ENCODE data around the gene ZNRF1. TPM values are rescaled to one million over a fixed set of nuclear protein-coding genes. Genes with fewer than 3 reads are reported as not detected.

Gene ZNRF1
- total and polyA plus RNA-seq, 2 of the 4 experiments (the other 2 are of a cell fraction): 8.2 to 20.7 TPM

DNA sequence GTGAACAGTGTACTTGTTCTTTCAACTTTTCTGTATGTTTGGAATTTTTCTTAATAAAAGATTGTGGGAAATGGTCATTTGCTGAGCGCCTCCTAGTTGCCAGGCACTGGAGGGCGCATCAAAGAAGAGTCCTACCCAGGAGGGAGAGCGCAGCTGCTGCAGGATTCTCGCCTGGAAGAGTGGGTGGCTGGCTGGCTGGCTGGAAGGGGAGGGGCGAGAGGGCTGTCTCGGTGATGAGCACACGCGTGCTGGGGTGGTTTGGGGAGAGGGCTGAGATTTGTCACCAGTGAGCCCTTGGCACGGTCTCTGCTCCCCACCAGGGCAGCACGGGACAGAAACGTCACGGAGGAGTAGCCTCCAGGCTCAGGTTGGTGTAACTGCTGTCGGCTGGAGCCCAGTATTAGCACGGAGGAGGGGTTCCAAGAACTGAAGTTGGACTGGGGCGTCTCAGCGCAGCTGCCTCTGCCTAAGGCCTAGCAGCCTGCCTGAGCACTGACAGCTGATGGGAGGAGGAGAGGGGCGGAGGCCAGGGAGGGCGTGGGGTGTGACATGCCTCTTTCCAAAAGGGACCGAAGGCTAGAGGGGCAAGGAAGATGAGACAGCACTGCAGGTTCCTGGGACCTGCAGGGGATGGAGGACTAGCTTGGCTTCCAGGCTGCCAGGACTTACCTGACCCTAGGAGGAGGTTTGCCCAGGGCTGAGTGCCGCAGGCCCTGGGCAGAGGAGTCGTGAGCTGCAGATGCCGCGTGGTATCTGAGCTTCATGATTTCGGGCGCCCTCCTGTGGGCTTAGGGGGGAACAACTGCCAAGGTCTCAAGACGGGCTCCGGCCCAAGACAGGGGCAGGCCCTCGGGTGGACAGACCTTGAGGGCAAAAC is 112.1 kb downstream of the ZNRF1 start:
- H3K56ac ChIP-seq (ENCODE audit: extremely low read depth, insufficient read depth, low read length): no peak overlapping the region
- 2% methylated on average over 13 of the region's 28 CpGs; no CpG with 5 or more reads in 1 of the 2 experiments for WGBS, 2 experiments (ENCODE audit: extremely low coverage in 2 of 2, insufficient read length in 1 of 2)
- H3K23ac ChIP-seq (ENCODE audit: low read depth, low read length): peak overlapping the region; percentile 3; the same call in 1 of the 2 replicates
- H2BK120ac ChIP-seq (ENCODE audit: low read depth, low read length): peak overlapping the region; percentile 18; the same call in 1 of the 2 replicates
- H4K5ac ChIP-seq (ENCODE audit: low read depth, low read length): no peak overlapping the region
- ATAC-seq (ENCODE audit: low read depth) (peak; percentile 81), DNase-seq (peak; percentile 89)
- peak overlapping the region; percentile 57 for H3K27ac ChIP-seq (ENCODE audit: insufficient read depth, low read length)
- no peak overlapping the region for H3K14ac ChIP-seq (replicated peaks; ENCODE audit: low read depth, low read length)
- H2AFZ ChIP-seq (replicated peaks; ENCODE audit: low read length, poor library complexity): peak overlapping the region; percentile 80
- POLR2A ChIA-PET (ENCODE audit: unreplicated experiment): interaction anchor here (0.5 kb wide), 1 partner anchor 331 kb away, joined by 3 read pairs; no protein-coding TSS in a partner anchor
- peak overlapping the region; percentile 55 for H2AK5ac ChIP-seq (ENCODE audit: low read depth, low read length)
- in situ Hi-C loops (cut with MboI; ENCODE audit: low sequenced_read_pairs) (no loop called here), intact Hi-C loops (cut with micrococcal nuclease) (loop anchor here (1.0 to 5.0 kb wide), 5 partner anchors 113 to 402 kb away; no protein-coding TSS in a partner anchor), dilution Hi-C loops (cut with HindIII; ENCODE audit: low sequenced_read_pairs, unreplicated experiment) (no loop called here)
- peak overlapping the region; percentile 65 for H3K4ac ChIP-seq (ENCODE audit: low read depth, low read length)
- H2BK5ac ChIP-seq (ENCODE audit: low read depth, low read length, poor library complexity, severe bottlenecking): peak overlapping the region; percentile 86
- H2BK15ac ChIP-seq (ENCODE audit: low read depth, low read length): no peak overlapping the region; the same call in 2 of the 3 replicates
- H3K9me1 ChIP-seq (ENCODE audit: insufficient read depth, low read length): peaks cover 22% of the 10 kb centered on the region
- H3K9ac ChIP-seq (ENCODE audit: low read depth, low read length): no peak overlapping the region
- peaks cover 10% of the 10 kb centered on the region for H4K20me1 ChIP-seq (ENCODE audit: insufficient read depth, low read length)
- no TSS peak for BruUV-seq (replicated peaks)
- CTCF ChIA-PET: interaction anchor here (0.6 to 1.9 kb wide), 20 partner anchors 9 to 248 kb away, joined by 3 to 15 read pairs (median 5); partner anchors contain the start of gene ZNRF1
- no peaks in the 10 kb centered on the region for H3K27me3 ChIP-seq (ENCODE audit: control insufficient read depth, insufficient read depth, low read length)
- H3K4me1 ChIP-seq (ENCODE audit: control insufficient read depth, insufficient read depth, low read length): peaks cover 41% of the 10 kb centered on the region
- H3K36me3 ChIP-seq (ENCODE audit: control insufficient read depth, insufficient read depth, low read length): no peaks in the 10 kb centered on the region; the same call in 1 of the 2 replicates
- no peaks in the 10 kb centered on the region for H3K9me3 ChIP-seq (ENCODE audit: control insufficient read depth, insufficient read depth, low read length)
- H3K4me3 ChIP-seq (ENCODE audit: insufficient read depth, low read depth, low read length): peak overlapping the region; percentile 8; the same call in 1 of the 2 replicates
- peak overlapping the region; percentile 8; the same call in 1 of the 2 replicates for H4K91ac ChIP-seq (ENCODE audit: insufficient read depth, low read depth, low read length)
- H2AK9ac ChIP-seq (replicated peaks; ENCODE audit: low read depth, low read length, poor library complexity): peak overlapping the region; percentile 74
- 0 out of 2 replicates have a peak overlapping the region, but pooled peaks have one; percentile 3 for H3K18ac ChIP-seq (ENCODE audit: low read depth, low read length)
- peaks cover 4 to 40% of the 10 kb centered on the region in 2 experiments; a peak in 3 of 4 replicates for H3K79me1 ChIP-seq (ENCODE audit: low read depth in 1 of 2, low read length in 2 of 2)
- peak overlapping the region; percentile 76 for H3K4me2 ChIP-seq (ENCODE audit: low read depth, low read length)
- H4K8ac ChIP-seq (ENCODE audit: low read depth in 2 of 2, low read length in 2 of 2): peak overlapping the region in 1 of 2 experiments; percentile 14; a peak in 1 of 4 replicates
- no peak overlapping the region for H2BK20ac ChIP-seq (ENCODE audit: low read depth, low read length)
- peak; percentile 73 for TF ChIP-seq MAZ (IDR thresholded peaks at IDR 0.05; ENCODE audit: borderline replicate concordance, low read depth, low read length)
- peak; percentile 95 for TF ChIP-seq RAD21 (IDR thresholded peaks at IDR 0.05; ENCODE audit: low read length)
- TF ChIP-seq, protein P1, sequence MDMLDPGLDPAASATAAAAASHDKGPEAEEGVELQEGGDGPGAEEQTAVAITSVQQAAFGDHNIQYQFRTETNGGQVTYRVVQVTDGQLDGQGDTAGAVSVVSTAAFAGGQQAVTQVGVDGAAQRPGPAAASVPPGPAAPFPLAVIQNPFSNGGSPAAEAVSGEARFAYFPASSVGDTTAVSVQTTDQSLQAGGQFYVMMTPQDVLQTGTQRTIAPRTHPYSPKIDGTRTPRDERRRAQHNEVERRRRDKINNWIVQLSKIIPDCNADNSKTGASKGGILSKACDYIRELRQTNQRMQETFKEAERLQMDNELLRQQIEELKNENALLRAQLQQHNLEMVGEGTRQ (IDR thresholded peaks at IDR 0.05; ENCODE audit: low read depth, low read length): no peak
- peak; percentile 93; the same call in 1 of the 2 replicates for TF ChIP-seq CHD1 (IDR thresholded peaks at IDR 0.05; ENCODE audit: low read depth, low read length)
- no peak for TF ChIP-seq MAFK (IDR thresholded peaks at IDR 0.05; ENCODE audit: low read depth, low read length)
- no peak for TF ChIP-seq CEBPB (IDR thresholded peaks at IDR 0.05; ENCODE audit: low read depth, low read length)
- peak; percentile 19; the same call in 1 of the 2 replicates for TF ChIP-seq POLR2A (IDR thresholded peaks at IDR 0.05; ENCODE audit: low read depth, low read length)
- TF ChIP-seq FOS (IDR thresholded peaks at IDR 0.05; ENCODE audit: low read depth, low read length): no peak
- peak; percentile 92 for TF ChIP-seq BHLHE40 (IDR thresholded peaks at IDR 0.05; ENCODE audit: low read depth, low read length)
- TF ChIP-seq, protein P2, sequence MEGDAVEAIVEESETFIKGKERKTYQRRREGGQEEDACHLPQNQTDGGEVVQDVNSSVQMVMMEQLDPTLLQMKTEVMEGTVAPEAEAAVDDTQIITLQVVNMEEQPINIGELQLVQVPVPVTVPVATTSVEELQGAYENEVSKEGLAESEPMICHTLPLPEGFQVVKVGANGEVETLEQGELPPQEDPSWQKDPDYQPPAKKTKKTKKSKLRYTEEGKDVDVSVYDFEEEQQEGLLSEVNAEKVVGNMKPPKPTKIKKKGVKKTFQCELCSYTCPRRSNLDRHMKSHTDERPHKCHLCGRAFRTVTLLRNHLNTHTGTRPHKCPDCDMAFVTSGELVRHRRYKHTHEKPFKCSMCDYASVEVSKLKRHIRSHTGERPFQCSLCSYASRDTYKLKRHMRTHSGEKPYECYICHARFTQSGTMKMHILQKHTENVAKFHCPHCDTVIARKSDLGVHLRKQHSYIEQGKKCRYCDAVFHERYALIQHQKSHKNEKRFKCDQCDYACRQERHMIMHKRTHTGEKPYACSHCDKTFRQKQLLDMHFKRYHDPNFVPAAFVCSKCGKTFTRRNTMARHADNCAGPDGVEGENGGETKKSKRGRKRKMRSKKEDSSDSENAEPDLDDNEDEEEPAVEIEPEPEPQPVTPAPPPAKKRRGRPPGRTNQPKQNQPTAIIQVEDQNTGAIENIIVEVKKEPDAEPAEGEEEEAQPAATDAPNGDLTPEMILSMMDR (conservative IDR thresholded peaks at IDR 0.05; ENCODE audit: low read depth, low read length): peak; percentile 95
- TF ChIP-seq, protein P3, sequence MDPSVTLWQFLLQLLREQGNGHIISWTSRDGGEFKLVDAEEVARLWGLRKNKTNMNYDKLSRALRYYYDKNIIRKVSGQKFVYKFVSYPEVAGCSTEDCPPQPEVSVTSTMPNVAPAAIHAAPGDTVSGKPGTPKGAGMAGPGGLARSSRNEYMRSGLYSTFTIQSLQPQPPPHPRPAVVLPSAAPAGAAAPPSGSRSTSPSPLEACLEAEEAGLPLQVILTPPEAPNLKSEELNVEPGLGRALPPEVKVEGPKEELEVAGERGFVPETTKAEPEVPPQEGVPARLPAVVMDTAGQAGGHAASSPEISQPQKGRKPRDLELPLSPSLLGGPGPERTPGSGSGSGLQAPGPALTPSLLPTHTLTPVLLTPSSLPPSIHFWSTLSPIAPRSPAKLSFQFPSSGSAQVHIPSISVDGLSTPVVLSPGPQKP (IDR thresholded peaks at IDR 0.05; ENCODE audit: borderline replicate concordance, low read depth, low read length): no peak
- TF ChIP-seq RFX5 (IDR thresholded peaks at IDR 0.05; ENCODE audit: low read depth, low read length): no peak
- TF ChIP-seq SMC3 (IDR thresholded peaks at IDR 0.05; ENCODE audit: low read depth, low read length): peak; percentile 93
